GM18519 (cell line): ENCODE measurements around the gene SMIM13.
A peak's percentile ranks its signal among the peaks of the same experiment; 100 is the strongest.

Source experiments
- ATAC-seq: cut with Tn5 transposase; IDR thresholded peaks from one replicate; pipeline ENCODE4 v1.9.1; 2021; ENCODE audit warnings: mild to moderate bottlenecking, moderate library complexity; ENCODE audit not compliant: unreplicated experiment, low FRiP score

The SMIM13 gene

DNA sequence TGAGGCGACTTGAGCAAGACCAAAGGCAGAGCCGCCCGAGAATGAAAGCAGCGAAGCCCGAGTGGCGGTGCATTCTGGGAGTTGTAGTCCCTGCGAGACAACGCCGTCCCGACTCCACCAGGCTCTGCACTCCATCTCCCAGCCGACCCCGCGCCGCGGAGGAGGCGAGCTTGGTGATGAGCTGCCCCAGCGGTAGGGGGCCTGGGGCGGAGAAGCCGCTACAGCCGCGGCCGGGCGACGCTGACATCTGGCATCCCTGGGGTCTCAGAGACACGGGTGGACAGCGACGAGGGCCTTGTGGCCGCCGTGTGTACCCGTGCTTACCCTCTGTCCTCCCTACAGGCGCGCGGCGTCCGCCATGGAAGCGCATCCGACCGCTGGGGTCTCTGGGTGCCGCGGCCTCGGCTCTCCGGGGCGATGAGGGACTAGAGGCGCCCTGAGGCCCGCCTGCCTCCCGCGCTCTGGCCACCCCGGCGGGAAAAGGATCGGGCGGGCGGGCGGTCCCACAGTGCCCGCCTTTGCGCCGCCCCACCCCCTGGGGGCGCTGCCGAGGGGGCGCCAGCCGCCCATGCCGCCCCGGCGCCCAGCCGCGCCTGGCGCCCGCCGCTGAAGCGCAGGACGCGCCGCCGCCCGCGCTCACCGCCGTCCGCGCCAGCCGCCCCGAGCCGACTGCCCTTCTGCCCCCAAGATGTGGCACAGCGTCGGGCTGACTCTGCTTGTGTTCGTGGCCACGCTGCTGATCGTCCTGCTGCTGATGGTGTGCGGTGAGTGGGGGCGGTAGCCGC lies at the start of gene SMIM13:
Gene SMIM13 (plus strand): TSS at position 209 of the 785 bp plus-strand sequence. CDS start 480 bp downstream, at position 689.
- peak; percentile 85 for ATAC-seq

DNA sequence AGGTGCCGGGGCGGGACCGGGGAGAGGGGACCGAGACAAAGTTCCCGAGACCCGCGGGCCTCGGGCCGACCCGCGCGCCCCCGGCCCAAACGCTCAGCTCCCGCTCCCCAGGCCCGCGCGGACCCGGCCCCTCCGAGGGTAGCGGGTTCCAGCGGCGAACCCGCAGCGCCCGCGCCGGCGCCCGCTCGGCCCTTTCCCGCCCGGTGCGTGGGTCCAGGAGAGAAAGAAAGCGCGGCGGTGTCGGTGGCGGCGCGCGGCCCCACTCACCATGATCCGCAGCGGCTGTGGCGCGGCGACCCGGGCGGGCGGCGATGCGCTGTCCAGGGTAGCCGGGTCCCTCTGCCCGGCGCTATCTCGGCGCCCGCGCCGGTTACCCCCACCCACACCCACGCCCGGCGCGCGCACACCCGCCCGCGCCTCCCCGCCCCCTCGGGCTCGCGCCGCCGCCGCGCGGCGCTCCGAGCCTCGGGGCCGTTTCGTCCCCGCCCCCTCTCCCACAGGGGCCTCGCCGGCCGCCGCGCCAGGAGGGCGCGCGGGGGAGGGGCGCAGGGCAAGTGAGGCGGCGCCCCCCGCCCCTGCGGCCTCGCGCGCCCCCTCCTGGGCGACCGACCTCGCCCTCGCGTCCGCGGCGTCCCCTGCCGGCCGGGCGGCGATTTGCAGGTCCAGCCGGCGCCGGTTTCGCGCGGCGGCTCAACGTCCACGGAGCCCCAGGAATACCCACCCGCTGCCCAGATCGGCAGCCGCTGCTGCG lies 49.5 kb upstream of the SMIM13 start, which contains the start of gene ELOVL2:
Gene ELOVL2 (minus strand): TSS at position 345 of the 751 bp plus-strand sequence. CDS start 75 bp downstream, at position 270.
- ATAC-seq, result no peak

DNA sequence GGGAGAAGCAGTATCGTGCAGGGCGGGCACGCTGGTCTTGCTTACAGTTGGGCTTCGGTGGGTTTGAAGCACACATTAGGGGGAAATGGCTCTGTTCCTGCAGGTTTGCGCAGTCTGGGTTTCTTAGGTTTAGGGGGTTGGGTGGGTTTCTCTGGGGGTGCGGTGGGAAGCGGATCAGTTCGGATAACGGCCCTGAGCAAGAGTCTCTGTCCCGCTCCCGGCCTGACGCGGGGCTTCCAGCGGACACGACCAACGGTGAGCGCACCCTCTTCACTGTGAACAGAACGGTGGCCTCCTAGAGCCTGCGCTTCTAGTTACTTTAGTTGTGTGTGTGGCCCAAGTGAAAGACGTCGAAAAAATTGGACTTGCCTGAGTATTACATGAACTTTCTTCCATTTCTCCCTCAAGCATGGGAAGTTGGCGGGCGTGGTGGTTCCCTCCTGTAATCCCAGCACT lies 48.9 kb upstream of the SMIM13 start:
- ATAC-seq, result no peak

DNA sequence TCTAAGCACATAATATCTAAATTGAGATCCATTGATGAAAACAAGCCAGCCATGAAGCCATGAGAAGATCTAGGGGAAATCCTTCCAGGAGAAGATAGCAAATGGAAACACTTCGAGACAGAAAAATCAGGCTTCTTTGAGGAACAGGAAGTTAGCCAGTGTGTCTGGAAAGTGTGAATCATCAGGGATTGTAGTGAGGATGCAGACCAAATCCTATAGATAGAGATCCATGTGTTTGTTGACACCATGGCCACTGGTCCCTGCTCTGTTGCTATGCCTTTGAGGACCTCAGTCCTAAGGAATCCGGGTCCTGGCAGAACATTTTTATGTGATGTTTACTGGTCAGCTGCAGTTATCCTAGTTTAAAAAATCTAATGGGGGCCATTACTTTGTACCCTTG lies 42.9 kb upstream of the SMIM13 start:
- ATAC-seq, result no peak

DNA sequence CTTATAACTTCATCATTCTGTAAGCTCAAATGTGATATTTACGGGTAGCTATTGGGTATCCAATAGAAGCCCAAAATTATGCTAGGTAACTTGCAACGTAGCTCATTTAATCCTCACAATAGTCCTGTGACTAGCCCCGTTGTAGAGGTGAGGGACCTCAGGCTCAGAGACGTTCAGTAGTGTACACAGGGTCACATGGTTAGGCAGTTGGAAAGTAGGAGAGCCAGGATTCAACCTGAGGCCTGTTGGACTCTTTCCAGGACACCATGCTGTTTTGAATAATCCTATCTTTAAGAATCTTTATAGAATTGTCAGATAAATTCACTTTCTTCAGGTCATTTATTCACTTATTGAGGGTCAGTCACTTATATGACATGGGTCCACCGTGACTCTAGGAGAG lies 40.3 kb upstream of the SMIM13 start:
- ATAC-seq, result no peak

DNA sequence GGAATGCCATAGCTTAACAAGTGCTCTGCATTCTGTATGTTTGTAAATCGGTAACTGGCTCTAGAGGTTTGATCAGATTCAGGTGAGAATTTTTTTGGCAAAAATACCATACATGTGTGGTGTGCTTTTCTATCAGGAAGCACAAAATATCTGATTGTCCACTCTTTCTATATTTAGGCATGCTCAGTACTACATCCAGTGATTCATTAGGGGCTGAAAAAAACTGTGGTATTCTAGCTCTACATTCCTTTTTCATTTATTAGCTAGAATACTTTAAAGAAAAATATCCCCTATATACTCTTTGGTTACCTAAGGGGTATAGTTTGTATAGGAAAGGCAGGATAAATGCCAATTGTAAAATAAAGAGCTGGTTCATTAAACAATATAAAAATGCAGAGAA lies 38.9 kb upstream of the SMIM13 start:
- ATAC-seq, result no peak

GRCh38 chr6:11055127-11055627 lies 38.5 kb upstream of the SMIM13 start:
- no peak for ATAC-seq

DNA sequence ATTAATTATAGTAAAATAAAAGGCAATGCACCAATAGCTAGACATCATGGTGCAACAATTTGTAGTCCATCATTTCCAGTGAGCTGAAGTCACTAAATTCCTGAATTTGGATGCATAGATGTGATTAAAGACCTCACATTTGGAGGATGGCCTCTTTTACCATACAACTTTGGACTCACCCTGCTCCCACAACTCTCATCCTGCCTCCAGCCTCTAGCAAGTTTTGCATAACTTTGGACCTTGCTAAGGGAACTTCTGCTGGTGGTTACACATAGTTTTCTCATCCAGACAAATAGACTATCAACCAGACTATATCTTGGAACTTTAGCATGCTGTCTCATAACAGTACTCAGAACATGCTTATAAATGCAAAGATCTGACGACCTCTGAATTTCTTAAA lies 36.8 kb upstream of the SMIM13 start:
- ATAC-seq, result no peak

DNA sequence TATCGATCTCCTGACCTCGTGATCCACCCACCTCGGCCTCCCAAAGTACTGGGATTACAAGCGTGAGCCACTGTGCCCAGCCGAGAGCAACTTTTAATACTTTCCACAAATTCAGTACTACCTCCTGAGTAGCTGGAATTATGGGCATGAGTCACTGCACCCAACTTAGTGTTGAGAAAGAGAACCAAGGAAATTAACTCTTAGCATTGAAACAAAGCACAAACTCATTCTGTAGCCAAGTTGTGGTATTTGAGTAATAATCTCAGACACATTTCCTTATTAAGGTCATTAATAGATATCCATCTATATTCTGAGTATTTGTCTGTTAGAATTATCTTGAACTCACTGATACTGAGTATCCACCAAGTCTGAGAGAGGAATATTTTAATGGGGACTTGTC lies 35.2 kb upstream of the SMIM13 start:
- ATAC-seq, result no peak

DNA sequence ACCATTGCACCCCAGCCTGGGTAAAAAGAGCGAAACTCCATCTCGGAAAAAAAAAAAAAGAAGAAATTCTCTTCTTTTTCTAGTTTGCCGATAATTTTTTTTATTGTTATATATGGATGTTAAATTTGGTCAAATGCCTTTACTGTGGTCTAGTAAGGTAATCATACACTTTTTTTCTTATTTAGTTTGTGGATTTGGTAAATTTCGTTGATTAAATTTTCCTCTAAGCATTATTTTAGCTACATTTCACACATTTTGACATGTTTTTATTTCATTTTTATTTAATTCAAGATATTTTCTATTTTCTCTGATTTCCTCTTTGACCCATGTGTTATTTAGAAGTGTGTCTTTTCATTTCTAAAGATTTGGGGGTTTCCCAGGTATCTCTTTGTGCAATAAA lies 31.6 kb upstream of the SMIM13 start:
- no peak for ATAC-seq

DNA sequence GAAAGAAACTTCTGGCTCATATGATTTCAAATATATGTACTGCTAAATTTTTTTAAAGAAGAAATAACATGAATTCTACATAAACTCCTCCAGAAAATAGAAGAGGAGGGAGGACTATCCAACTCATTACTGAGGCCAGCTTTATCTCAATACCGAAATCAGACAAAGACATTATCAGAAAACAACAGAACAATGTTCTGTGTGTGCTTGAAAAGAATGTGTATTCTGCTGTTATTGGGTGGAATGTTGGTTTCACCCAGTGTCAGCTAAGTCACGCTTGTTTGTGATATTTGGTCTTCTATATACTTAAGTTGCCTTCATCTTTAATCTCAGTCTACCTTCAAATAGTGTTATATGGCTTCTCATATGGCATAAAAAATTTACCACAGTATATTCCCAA lies 30.9 kb upstream of the SMIM13 start:
- no peak for ATAC-seq

DNA sequence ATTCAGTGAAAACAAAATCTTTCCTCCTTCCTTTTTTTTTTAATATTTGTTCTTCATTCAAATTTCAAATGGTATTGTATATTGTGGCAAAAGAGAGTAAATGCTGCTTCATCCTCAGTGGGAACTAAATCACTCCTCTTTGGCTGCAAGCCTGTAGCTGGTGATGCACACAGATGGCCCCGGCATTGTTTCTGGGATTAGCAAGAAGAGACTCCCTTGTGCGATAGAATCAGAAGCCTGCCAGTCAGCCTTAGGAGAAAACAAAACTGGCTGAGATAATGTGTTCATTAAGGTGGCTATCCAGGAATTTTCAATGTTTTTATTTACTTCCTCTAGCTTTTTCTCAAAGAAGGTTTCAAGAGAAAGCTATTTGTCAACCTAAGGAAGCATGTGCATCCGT lies 28.8 kb upstream of the SMIM13 start:
- ATAC-seq, result no peak

DNA sequence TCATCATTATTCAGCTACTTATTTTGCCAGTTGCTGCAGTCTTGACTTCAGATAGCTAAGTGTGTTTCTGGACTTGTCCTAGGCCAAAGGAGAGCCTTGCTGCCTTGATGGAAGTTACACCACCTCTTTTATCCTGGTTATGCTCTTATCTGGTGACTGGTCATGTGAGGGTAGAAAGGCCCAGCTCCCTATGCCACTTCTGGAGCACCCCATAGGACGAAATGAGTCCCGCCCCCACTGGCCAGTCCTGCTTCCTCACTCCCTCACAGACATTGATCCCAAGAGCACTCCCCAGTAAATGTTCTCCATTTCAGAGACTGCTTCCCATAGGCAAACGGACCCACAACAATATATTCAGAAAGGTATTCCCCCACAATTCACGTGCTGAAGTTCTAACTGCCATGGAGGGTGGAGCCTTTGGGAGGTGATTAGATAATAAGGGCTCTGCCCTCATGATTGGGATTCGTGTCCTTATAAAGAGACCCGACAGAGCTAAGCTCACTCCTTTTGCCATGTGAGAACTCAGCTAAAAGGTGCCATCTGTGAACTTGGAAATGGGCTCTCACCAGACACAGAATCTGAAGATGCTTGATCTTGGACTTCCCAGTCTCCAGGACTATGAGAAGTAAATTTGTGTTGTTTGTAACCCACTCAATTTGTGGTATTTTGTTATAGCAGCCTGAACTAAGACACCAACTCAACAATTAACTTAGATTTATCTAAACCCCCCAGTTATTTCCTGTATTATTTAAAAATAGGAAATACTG lies 28.0 kb upstream of the SMIM13 start:
- ATAC-seq, result no peak

GRCh38 chr6:11066505-11067347 lies 26.9 kb upstream of the SMIM13 start:
- no peak for ATAC-seq

- no peak for ATAC-seq
Observed at GRCh38 chr6:11067348-11067747, 26.3 kb upstream of the SMIM13 start.

GRCh38 chr6:11069760-11070159 lies 23.9 kb upstream of the SMIM13 start:
- ATAC-seq, result no peak

- ATAC-seq, result no peak
Observed at GRCh38 chr6:11072101-11072500, 21.5 kb upstream of the SMIM13 start.

- ATAC-seq, result no peak
Observed at GRCh38 chr6:11076540-11076939, 17.1 kb upstream of the SMIM13 start.

- ATAC-seq, result no peak
Observed at GRCh38 chr6:11078266-11078665, 15.4 kb upstream of the SMIM13 start.

DNA sequence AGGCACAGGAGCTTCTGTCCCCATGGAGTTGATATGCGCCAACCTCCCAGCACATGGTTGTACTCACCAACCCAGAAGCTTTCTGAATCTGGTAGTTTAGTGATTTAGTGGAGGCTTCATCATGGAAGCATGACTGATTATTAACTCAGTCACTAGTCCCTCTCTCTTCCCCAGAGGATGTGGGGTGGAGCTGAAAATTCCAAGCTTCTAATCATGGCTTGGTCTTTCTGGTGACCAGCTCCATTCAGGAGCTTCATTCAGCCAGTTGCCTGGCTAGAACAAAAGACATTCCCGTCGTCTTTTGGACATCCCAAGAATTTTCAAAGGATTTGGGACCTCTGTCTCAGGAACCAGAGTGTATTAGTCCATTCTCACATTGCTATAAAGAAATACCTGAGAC lies 13.3 kb upstream of the SMIM13 start:
- ATAC-seq, result no peak
